K562 (cell line): ENCODE results near the gene OCA2. TPM values are rescaled to one million over a fixed set of nuclear protein-coding genes. Genes with fewer than 3 reads are reported as not detected.

Experiments
- MITF ChIP-seq: IDR thresholded peaks from 2 replicates; pipeline ENCODE4 v1.6.1; 2014; ENCODE audit warnings: antibody characterized with exemption
- PHF21A ChIP-seq: fragments of 450-650 bp; IDR thresholded peaks from 2 replicates; pipeline ENCODE4 v1.6.1; 2017; ENCODE audit warnings: low read depth, borderline replicate concordance
- RAD21 ChIP-seq, 2 experiments: fragments of 250-450 bp in 1 of 2; fragments of 450-650 bp in 1 of 2; sonication (Bioruptor Pico) in 1 of 2; formaldehyde crosslinking in 1 of 2; IDR thresholded peaks in 1 of 2; conservative IDR thresholded peaks in 1 of 2; 2 replicates each; pipeline versions ENCODE4 v1.4.0 to v1.8.0; 2020 to 2022; ENCODE audit warnings: mild to moderate bottlenecking in 2 of 2, moderate library complexity in 1 of 2
- ZHX1 ChIP-seq: fragments of 150-350 bp; conservative IDR thresholded peaks from 2 replicates; pipeline ENCODE4 v1.6.1; 2014; ENCODE audit warnings: low read length
- polyA plus RNA-seq, 8 experiments: library from polyadenylated mRNA; depleted of rRNA in 4 of 8; stranded (reverse) in 5 of 8; unstranded in 3 of 8; fragments of >200 nt; fragmentation: Nextera tagmentation in 2 of 8; fragmentation: Illumina TruSeq in 1 of 8; extraction: Ambion mirVana in 2 of 8; extraction: Trizol in 1 of 8; gene quantifications; 2 replicates each; pipeline versions ENCODE4 v1.2.1 to v1.2.3, GENCODE V29; 2011 to 2014; ENCODE audit warnings: inconsistent platforms in 1 of 8, missing spikeins in 1 of 8
- total RNA-seq, 7 experiments: library from RNA; depleted of rRNA in 6 of 7; stranded (reverse); fragments of >200 nt in 6 of 7; fragmentation: Illumina TruSeq in 2 of 7; extraction: Trizol in 2 of 7; gene quantifications; 2 replicates each; pipeline versions ENCODE4 v1.2.1 to v1.2.3, GENCODE V29; 2011 to 2021; ENCODE audit warnings: low replicate concordance in 1 of 7

OCA2 gene
- total and polyA plus RNA-seq, 9 of the 15 experiments (the other 6 are each of a cell fraction or from before 2014, with no cell fraction given) = 0.07 to 0.59 (median 0.17) TPM; not detected in 1

- TF ChIP-seq RAD21 (CRISPR knock-in tag; conservative IDR thresholded peaks at IDR 0.05 in 1 of 2, IDR thresholded peaks at IDR 0.05 in 1 of 2) (peak in 1 of 2 experiments; percentile 58; a peak in 2 of 4 replicates), PHF21A (0 out of 2 replicates have a peak, but pooled peaks have one; percentile 19), MITF (no peak), ZHX1 (no peak)
These were observed 24.4 kb upstream of the OCA2 start (continued) for GRCh38 chr15:28123408-28124023.
